Colonic mucosa (tissue), 4 donors: ENCODE data around the gene ABCC8. TPM values are rescaled to one million over a fixed set of nuclear protein-coding genes. Genes with fewer than 3 reads are reported as not detected.

Experiments
- DNase-seq: peaks from one replicate; pipeline ENCODE4 v3.0.0-alpha.2; 2020
- H3K27ac ChIP-seq: fragments of 200-600 bp; one replicate; pipeline ENCODE4 v1.8.0; 2021
- H3K27me3 ChIP-seq: fragments of 200-600 bp; one replicate; pipeline ENCODE4 v1.8.0; 2021
- H3K36me3 ChIP-seq: fragments of 200-600 bp; one replicate; pipeline ENCODE4 v1.8.0; 2021
- H3K4me1 ChIP-seq: fragments of 200-600 bp; one replicate; pipeline ENCODE4 v1.8.0; 2021; ENCODE audit warnings: mild to moderate bottlenecking
- H3K4me3 ChIP-seq: fragments of 200-600 bp; one replicate; pipeline ENCODE4 v1.8.0; 2021
- H3K9ac ChIP-seq, 2 donors: one replicate each; pipeline ENCODE4 v1.7.0; 2013; ENCODE audit warnings: control low read depth in 2 of 2, low read depth in 2 of 2, low read length in 2 of 2
- H3K9me3 ChIP-seq: fragments of 200-600 bp; one replicate; pipeline ENCODE4 v1.8.0; 2021
- intact Hi-C: fragments of 100-400 bp; cut with DNase I; formaldehyde crosslinking; loops from one replicate; pipeline ENCODE4 v1.14.1; 2022
- total RNA-seq, 2 donors: library from RNA; stranded (reverse); fragmentation: NEBNext Ultra II Directional in 1 of 2; extraction: Animal tissue kit (Norgen Biotek cat#: 25700) in 1 of 2; gene quantifications; one replicate each; pipeline ENCODE4 v1.2.1, GENCODE V29; 2021
- TF ChIP-seq, protein P1 (sequence below): fragments of 200-600 bp; IDR thresholded peaks from one replicate; pipeline ENCODE4 v1.8.0; 2022; ENCODE audit warnings: antibody characterized with exemption, mild to moderate bottlenecking
- donor health status: healthy.
- donor health status: DM: no; HTN: no; CAD: no.
- donor health status: DM: no; HTN: no; CAD: no.

The ABCC8 gene
- total RNA-seq, 2 donors from 2014 or later = 2.1 to 4.7 TPM

DNA sequence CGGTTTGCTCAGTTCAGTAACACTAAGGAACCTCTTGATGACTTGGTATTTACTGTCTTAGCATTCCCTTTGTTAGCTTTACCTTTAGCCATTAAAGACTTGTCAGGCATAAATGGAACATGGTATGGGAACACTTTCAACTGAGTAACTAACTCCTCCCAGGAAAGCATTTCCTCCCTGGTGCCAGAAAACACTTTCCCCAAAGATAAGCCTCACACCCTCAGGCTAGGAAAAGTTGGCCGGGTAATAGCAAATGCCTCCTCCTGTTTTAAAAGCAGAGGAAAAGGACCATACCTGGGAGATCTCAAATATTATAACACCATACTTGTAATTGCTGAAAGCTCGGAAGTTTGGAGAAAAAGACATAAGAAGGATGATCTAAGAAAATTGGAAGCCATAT is 100.2 kb downstream of the ABCC8 start:
- H3K27me3 ChIP-seq = no peaks in the 10 kb centered on the region
- no peak overlapping the region for H3K9ac ChIP-seq
- no peak overlapping the region for H3K27ac ChIP-seq
- intact Hi-C loops = no loop called here
- H3K4me1 ChIP-seq = no peaks in the 10 kb centered on the region
- TF ChIP-seq, protein P1, sequence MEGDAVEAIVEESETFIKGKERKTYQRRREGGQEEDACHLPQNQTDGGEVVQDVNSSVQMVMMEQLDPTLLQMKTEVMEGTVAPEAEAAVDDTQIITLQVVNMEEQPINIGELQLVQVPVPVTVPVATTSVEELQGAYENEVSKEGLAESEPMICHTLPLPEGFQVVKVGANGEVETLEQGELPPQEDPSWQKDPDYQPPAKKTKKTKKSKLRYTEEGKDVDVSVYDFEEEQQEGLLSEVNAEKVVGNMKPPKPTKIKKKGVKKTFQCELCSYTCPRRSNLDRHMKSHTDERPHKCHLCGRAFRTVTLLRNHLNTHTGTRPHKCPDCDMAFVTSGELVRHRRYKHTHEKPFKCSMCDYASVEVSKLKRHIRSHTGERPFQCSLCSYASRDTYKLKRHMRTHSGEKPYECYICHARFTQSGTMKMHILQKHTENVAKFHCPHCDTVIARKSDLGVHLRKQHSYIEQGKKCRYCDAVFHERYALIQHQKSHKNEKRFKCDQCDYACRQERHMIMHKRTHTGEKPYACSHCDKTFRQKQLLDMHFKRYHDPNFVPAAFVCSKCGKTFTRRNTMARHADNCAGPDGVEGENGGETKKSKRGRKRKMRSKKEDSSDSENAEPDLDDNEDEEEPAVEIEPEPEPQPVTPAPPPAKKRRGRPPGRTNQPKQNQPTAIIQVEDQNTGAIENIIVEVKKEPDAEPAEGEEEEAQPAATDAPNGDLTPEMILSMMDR = no peak
- no peak for DNase-seq
- H3K4me3 ChIP-seq = no peak overlapping the region
- H3K9me3 ChIP-seq = no peaks in the 10 kb centered on the region
- peaks cover 11% of the 10 kb centered on the region for H3K36me3 ChIP-seq

DNA sequence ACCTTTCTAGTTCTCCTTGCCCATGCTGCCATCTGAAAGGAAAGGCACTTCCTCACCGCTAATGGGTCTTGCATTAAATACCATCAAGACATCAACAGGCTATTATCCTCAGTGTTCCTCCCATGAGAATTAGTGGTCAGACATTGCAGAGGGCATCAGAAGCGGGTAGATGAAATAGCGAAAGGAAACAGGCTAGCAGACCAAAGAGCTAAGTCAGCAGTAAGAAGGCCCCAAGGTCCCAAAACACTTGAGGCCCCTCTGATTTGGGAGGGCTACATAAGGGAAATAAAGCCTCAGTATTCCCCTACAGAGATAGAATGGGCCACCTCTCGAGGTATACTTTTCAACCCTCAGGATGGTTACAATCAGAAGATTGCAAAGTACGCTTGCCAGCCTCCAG is 101.1 kb downstream of the ABCC8 start:
- no peak overlapping the region for H3K4me3 ChIP-seq
- H3K9me3 ChIP-seq = no peaks in the 10 kb centered on the region
- no peaks in the 10 kb centered on the region for H3K27me3 ChIP-seq
- intact Hi-C loops = no loop called here
- no peak overlapping the region for H3K27ac ChIP-seq
- no peak overlapping the region for H3K9ac ChIP-seq
- DNase-seq = no peak
- no peaks in the 10 kb centered on the region for H3K4me1 ChIP-seq
- peaks cover 11% of the 10 kb centered on the region for H3K36me3 ChIP-seq
- TF ChIP-seq, protein P1 = no peak

DNA sequence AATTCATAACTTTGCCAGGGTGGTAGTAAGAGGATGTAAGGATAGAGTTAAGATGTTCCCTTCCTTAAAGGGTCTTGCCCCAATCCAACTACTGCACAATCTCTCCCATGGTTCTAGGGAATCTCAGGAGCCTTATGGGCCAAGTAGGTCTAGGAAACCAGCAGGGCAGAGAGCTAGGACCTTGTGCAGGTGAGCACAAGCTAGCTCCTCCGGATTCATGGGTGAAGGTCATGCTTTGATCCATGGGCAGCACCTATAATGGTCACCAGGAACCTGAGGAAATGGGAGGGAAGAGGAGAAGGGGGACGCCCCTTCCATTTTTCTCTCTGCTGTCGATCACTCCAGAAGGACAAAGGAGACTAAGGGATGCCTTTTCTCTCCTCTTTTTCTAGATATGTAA is 105.0 kb downstream of the ABCC8 start:
- H3K4me1 ChIP-seq = no peaks in the 10 kb centered on the region
- H3K4me3 ChIP-seq = no peak overlapping the region
- intact Hi-C loops = no loop called here
- H3K27ac ChIP-seq = no peak overlapping the region
- peaks cover 16% of the 10 kb centered on the region for H3K36me3 ChIP-seq
- H3K27me3 ChIP-seq = no peaks in the 10 kb centered on the region
- DNase-seq = no peak
- H3K9me3 ChIP-seq = peaks cover 7% of the 10 kb centered on the region
- no peak overlapping the region for H3K9ac ChIP-seq
- TF ChIP-seq, protein P1 = no peak

DNA sequence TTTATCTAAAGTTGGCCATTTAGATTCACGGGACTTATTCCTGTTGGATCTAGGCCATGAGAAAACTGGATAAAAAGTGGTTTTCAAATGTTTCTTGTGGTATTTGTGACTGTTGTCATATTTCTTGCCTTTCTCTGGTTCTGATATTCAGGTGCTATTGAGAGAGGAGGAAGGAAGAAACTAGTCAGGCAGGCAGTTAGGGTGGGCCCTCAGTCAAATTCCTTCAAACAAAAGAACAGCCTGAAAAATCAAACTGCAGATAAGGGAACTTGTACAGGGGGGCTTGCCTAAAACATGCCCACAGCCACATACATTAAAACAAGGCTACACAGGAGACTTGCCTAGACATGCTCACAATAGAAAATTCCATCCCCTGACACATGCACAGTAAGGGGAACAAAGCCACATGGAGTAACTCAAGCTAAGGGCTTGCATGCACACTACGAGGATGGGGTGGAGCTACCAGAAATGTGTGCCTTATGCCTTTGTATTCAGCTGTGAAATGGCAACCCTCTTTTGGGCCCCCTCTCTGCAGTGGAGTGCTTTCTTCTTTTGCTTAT is 106.9 kb downstream of the ABCC8 start:
- intact Hi-C loops = no loop called here
- Histone ChIP-seq H3K27ac (no peak overlapping the region), H3K36me3 (peaks cover 16% of the 10 kb centered on the region), H3K9me3 (peaks cover 7% of the 10 kb centered on the region), H3K9ac (no peak overlapping the region), H3K4me1 (no peaks in the 10 kb centered on the region), H3K4me3 (no peak overlapping the region), H3K27me3 (no peaks in the 10 kb centered on the region)
- no peak for DNase-seq
- TF ChIP-seq, protein P1 = no peak

DNA sequence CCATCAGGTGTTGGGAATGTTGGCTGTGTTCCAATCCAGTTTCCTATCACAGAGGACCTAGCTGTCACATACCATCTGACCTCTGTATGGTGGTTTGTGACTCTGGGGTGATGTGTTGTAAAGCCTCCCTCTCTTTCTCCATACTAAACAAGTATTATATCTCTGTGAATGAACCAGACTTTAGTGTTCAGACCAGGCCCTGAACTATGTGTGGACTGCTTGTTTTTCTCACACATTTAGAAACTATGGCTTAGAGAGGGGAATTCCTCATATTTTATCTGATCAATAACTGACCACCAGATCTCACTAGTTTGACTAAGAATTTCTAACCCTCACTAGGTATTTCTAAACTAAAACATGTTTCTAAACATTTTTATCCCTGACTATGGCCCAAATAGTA is 107.6 kb downstream of the ABCC8 start:
- Histone ChIP-seq H3K27ac (no peak overlapping the region), H3K4me3 (no peak overlapping the region), H3K36me3 (peaks cover 16% of the 10 kb centered on the region), H3K4me1 (no peaks in the 10 kb centered on the region), H3K9ac (no peak overlapping the region), H3K9me3 (peaks cover 7% of the 10 kb centered on the region), H3K27me3 (no peaks in the 10 kb centered on the region)
- intact Hi-C loops = no loop called here
- TF ChIP-seq, protein P1 = no peak
- DNase-seq = no peak
